Duodenal mucosa (tissue), 2 donors: Measurements from ENCODE around the gene CNNM1.

ENCODE experiments used
- H3K27ac ChIP-seq: one replicate; pipeline ENCODE4 v1.7.0; 2013; ENCODE audit warnings: low read depth, low read length
- H3K27me3 ChIP-seq, 2 donors: one replicate each; pipeline ENCODE4 v1.7.0; 2013; ENCODE audit warnings: low read length in 2 of 2, control low read depth in 1 of 2; ENCODE audit not compliant: insufficient read depth in 2 of 2, control insufficient read depth in 1 of 2
- H3K36me3 ChIP-seq, 2 donors: one replicate each; pipeline ENCODE4 v1.7.0; 2013; ENCODE audit warnings: low read length in 2 of 2, control low read depth in 1 of 2; ENCODE audit not compliant: insufficient read depth in 2 of 2, control insufficient read depth in 1 of 2
- H3K4me1 ChIP-seq, 2 donors: one replicate each; pipeline ENCODE4 v1.7.0; 2013; ENCODE audit warnings: low read length in 2 of 2, control low read depth in 1 of 2; ENCODE audit not compliant: insufficient read depth in 2 of 2, control insufficient read depth in 1 of 2
- H3K4me3 ChIP-seq, 2 donors: one replicate each; pipeline ENCODE4 v1.7.0; 2013; ENCODE audit warnings: low read length in 2 of 2, low read depth in 1 of 2
- H3K9ac ChIP-seq, 2 donors: one replicate each; pipeline ENCODE4 v1.7.0; 2013; ENCODE audit warnings: low read length in 2 of 2, low read depth in 1 of 2
- H3K9me3 ChIP-seq, 2 donors: one replicate each; pipeline ENCODE4 v1.7.0; 2013; ENCODE audit warnings: low read length in 2 of 2, control low read depth in 1 of 2; ENCODE audit not compliant: control insufficient read depth in 1 of 2

Gene CNNM1

GRCh38 chr10:99403674-99404073, 74.5 kb downstream of the CNNM1 start:
- H3K4me1 ChIP-seq, result no peaks in the 10 kb centered on the region
- no peaks in the 10 kb centered on the region for H3K9me3 ChIP-seq
- no peak overlapping the region for H3K4me3 ChIP-seq
- H3K27ac ChIP-seq, result no peak overlapping the region
- peaks cover 47 to 79% of the 10 kb centered on the region in 2 donors for H3K36me3 ChIP-seq
- H3K27me3 ChIP-seq, result no peaks in the 10 kb centered on the region
- H3K9ac ChIP-seq, result no peak overlapping the region

- no peaks in the 10 kb centered on the region for H3K9me3 ChIP-seq
- H3K27me3 ChIP-seq, result no peaks in the 10 kb centered on the region
- no peak overlapping the region for H3K27ac ChIP-seq
- H3K4me3 ChIP-seq, result no peak overlapping the region
- H3K4me1 ChIP-seq, result no peaks in the 10 kb centered on the region
- no peak overlapping the region for H3K9ac ChIP-seq
- H3K36me3 ChIP-seq, result peaks cover 44 to 69% of the 10 kb centered on the region in 2 donors
Observed at GRCh38 chr10:99406149-99406548, 77.0 kb downstream of the CNNM1 start.

- Histone ChIP-seq H3K27me3 (no peaks in the 10 kb centered on the region), H3K36me3 (peaks cover 17 to 35% of the 10 kb centered on the region in 2 donors), H3K4me1 (peaks cover 7 to 9% of the 10 kb centered on the region in 2 donors), H3K9ac (no peak overlapping the region), H3K9me3 (no peaks in the 10 kb centered on the region), H3K27ac (no peak overlapping the region), H3K4me3 (no peak overlapping the region)
Observed at GRCh38 chr10:99410146-99410545, 81.0 kb downstream of the CNNM1 start.

- H3K27ac ChIP-seq, result no peak overlapping the region
- H3K9ac ChIP-seq, result no peak overlapping the region
- H3K4me3 ChIP-seq, result no peak overlapping the region
- no peaks in the 10 kb centered on the region for H3K9me3 ChIP-seq
- peaks cover 12 to 30% of the 10 kb centered on the region in 2 donors for H3K36me3 ChIP-seq
- H3K27me3 ChIP-seq, result no peaks in the 10 kb centered on the region
- H3K4me1 ChIP-seq, result peaks cover 7 to 9% of the 10 kb centered on the region in 2 donors
Observed at GRCh38 chr10:99410876-99411275, 81.7 kb downstream of the CNNM1 start.

GRCh38 chr10:99411546-99411945, 82.4 kb downstream of the CNNM1 start:
- no peaks in the 10 kb centered on the region for H3K9me3 ChIP-seq

GRCh38 chr10:99412099-99412498, 82.9 kb downstream of the CNNM1 start:
- H3K9ac ChIP-seq, result no peak overlapping the region
- no peak overlapping the region for H3K4me3 ChIP-seq
- no peaks in the 10 kb centered on the region for H3K27me3 ChIP-seq
- no peak overlapping the region for H3K27ac ChIP-seq
- H3K4me1 ChIP-seq, result peaks cover 7 to 9% of the 10 kb centered on the region in 2 donors
- H3K36me3 ChIP-seq, result peaks cover 0 to 17% of the 10 kb centered on the region in 2 donors
- H3K9me3 ChIP-seq, result no peaks in the 10 kb centered on the region

More at GRCh38 chr10:99411546-99411945, 82.4 kb downstream of the CNNM1 start:
- Histone ChIP-seq H3K36me3 (peaks cover 5 to 23% of the 10 kb centered on the region in 2 donors), H3K27me3 (no peaks in the 10 kb centered on the region), H3K9ac (no peak overlapping the region), H3K4me3 (no peak overlapping the region), H3K4me1 (peaks cover 7 to 9% of the 10 kb centered on the region in 2 donors), H3K27ac (no peak overlapping the region)

GRCh38 chr10:99418910-99419624, 89.9 kb downstream of the CNNM1 start:
- Histone ChIP-seq H3K27ac (no peak overlapping the region), H3K9ac (no peak overlapping the region), H3K4me1 (peaks cover 7 to 18% of the 10 kb centered on the region in 2 donors), H3K27me3 (no peaks in the 10 kb centered on the region), H3K9me3 (no peaks in the 10 kb centered on the region), H3K4me3 (no peak overlapping the region), H3K36me3 (peaks cover 16 to 42% of the 10 kb centered on the region in 2 donors)

- Histone ChIP-seq H3K4me1 (peaks cover 7 to 18% of the 10 kb centered on the region in 2 donors), H3K9me3 (no peaks in the 10 kb centered on the region), H3K27ac (no peak overlapping the region), H3K36me3 (peaks cover 18 to 48% of the 10 kb centered on the region in 2 donors), H3K4me3 (no peak overlapping the region), H3K9ac (no peak overlapping the region), H3K27me3 (no peaks in the 10 kb centered on the region)
Observed at GRCh38 chr10:99419688-99420087, 90.5 kb downstream of the CNNM1 start.

GRCh38 chr10:99421233-99421739, 92.1 kb downstream of the CNNM1 start:
- H3K27ac ChIP-seq, result no peak overlapping the region
- no peak overlapping the region for H3K9ac ChIP-seq
- H3K4me1 ChIP-seq, result peaks cover 7 to 22% of the 10 kb centered on the region in 2 donors
- H3K4me3 ChIP-seq, result no peak overlapping the region
- no peaks in the 10 kb centered on the region for H3K9me3 ChIP-seq
- H3K27me3 ChIP-seq, result no peaks in the 10 kb centered on the region
- H3K36me3 ChIP-seq, result peaks cover 27 to 59% of the 10 kb centered on the region in 2 donors

GRCh38 chr10:99422529-99423096, 93.5 kb downstream of the CNNM1 start:
- Histone ChIP-seq H3K36me3 (peaks cover 27 to 59% of the 10 kb centered on the region in 2 donors), H3K4me1 (peaks cover 7 to 28% of the 10 kb centered on the region in 2 donors), H3K9me3 (no peaks in the 10 kb centered on the region)

More at GRCh38 chr10:99422529-99423096, 93.5 kb downstream of the CNNM1 start:
- Histone ChIP-seq H3K27ac (no peak overlapping the region), H3K9ac (no peak overlapping the region), H3K27me3 (no peaks in the 10 kb centered on the region), H3K4me3 (no peak overlapping the region)
